NCI-H1105 (cell line): ENCODE data around the gene ITGB3.
"Not testable (repeated sequence)": the region's sequence is repeated elsewhere in the genome, so short reads cannot be mapped to it uniquely, and the experiment has no call there.

Source experiments
- DNase-seq: peaks from one replicate; lab custom pipeline; 2025; lab: John Stamatoyannopoulos, UW

The ITGB3 gene

DNA sequence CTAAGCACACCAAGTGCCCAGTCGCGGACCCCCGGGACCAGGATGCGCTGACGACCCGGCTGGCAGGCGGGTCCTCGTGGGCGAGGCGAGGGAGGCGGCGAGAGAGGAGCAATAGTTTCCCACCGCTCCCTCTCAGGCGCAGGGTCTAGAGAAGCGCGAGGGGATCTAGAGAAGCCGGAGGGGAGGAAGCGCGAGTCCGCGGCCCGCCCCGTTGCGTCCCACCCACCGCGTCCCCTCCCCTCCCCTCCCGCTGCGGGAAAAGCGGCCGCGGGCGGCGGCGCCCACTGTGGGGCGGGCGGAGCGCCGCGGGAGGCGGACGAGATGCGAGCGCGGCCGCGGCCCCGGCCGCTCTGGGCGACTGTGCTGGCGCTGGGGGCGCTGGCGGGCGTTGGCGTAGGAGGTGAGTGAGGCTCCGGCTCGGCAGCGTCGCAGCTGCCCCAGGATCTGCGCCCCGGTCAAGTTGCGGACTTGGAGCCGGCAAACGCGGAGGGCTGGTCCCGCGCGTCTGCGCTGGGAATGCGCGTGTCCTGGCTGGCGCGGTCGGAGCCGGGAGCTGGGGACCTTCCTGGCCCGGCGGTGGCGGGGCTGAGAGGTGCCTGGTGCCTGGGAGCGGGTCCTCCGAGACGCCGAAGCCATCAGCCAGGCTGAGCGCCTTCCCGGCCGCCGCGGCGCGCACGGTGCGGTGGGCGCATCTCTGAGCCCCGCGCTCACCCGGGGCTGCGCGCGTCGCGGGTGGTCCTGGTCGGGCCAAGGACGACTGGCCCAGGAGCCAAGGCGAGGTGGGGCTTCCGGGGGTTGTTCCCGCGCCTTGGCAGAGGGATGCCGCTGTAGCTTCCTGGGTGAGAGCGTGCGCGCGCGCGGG lies at the start of gene ITGB3:
ITGB3 (plus strand) TSS at position 287 of the 862 bp plus-strand sequence; CDS start at position 322, 35 bp downstream.
- peak; percentile 25 for DNase-seq

GRCh38 chr17:47203984-47204721 lies 49.5 kb upstream of the ITGB3 start:
- no peak for DNase-seq

DNA sequence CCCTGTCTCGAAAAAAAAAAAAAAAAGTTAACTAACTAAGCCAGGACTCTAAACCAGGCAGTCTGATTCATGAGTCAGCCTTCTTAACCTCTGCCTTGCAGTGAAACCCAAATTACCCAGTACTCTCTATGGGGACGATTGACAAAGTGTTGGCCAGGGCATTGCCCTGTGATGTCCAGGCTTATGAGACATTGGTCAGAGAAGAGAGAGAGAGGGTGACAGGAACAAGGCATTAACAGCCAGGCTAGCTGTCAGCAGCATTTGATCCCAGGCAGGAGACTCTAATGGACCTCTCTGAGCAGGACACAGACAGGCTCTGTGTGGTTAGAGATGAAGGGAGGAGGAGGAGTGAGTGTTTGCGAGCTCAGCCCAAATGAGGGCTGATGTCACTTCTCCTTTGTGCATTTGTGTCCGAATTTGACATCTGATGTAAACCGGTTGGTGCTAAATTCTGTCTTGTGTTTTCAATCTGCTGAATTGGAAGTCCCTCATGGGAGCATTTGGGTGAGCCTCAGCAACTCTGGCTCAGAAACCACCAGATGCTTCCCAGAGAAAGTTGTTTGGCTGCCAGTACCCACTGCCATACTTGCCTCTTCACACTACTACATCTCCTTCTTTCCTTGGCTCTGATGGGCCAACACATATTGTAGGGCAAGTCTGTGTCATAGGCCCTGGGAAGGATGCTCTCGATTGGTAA lies 48.8 kb upstream of the ITGB3 start:
- no peak for DNase-seq

DNA sequence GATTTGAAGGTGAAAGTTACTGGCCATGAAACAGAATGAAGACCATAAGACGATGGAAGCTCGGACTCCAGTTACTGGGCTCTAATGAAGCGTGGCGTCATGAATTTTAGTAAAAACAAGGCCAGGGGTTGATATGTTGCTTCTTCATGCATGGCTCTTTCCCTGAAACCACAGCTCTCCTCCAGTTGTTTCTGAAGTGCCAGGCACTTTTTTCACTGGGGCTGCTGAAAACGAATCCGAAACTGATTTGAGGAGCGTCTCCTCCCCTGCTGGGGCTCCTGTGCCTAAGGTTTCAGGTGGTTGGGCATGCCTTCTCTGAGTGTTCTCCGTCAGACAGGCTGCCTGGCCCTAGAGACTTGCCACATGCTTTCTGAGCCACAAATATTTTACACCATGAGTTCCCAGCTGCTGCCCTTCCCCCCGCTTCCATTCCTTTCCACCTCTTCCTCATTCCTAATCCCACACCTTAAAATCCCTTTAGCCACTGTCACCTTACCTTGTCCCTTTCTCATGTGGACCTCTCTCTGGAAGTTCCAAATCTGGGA lies 48.1 kb upstream of the ITGB3 start:
- no peak for DNase-seq

GRCh38 chr17:47207143-47208067 lies 46.2 kb upstream of the ITGB3 start:
- no peak for DNase-seq

DNA sequence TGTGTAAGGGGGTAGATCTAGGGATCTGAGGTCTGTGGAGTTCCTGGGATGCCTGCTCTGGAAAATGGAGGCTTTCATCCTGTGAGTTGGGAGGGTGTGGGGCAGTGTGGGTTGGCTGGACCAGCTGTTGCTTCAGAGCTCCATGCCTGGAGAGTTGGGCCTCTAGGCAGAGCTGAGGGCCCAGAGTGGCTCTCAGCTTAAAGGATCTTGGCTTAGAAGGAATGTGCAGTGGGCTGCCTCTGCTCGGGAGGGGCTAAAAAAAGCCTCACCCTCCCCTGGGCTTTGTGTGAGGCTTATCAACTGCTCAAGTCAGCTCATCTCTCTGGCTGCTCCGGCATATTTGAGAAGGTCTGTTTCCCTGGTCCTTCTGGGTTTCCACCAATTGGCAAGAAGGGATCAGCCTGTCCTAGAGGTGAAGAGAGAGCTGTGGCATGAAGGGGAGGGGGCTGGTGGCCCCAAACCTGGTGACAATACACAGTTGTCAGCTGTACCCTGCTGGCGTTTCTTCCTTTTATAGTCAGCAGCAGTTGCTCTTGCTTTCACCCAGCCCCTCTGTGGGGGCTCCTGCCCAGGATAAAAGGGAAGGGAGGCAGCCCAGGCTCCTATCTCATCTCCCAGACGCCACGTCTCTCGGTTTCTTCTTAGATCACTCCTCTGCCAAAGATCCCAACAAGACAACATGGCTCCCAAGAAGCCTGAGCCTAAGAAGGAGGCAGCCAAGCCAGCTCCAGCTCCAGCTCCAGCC lies 44.7 kb upstream of the ITGB3 start, which contains the start of gene MYL4:
MYL4 (plus strand) TSS at position 605 of the 745 bp plus-strand sequence; CDS start at position 680, 75 bp downstream.
- no peak for DNase-seq

GRCh38 chr17:47209499-47209898 lies 44.1 kb upstream of the ITGB3 start:
- DNase-seq, result no peak

DNA sequence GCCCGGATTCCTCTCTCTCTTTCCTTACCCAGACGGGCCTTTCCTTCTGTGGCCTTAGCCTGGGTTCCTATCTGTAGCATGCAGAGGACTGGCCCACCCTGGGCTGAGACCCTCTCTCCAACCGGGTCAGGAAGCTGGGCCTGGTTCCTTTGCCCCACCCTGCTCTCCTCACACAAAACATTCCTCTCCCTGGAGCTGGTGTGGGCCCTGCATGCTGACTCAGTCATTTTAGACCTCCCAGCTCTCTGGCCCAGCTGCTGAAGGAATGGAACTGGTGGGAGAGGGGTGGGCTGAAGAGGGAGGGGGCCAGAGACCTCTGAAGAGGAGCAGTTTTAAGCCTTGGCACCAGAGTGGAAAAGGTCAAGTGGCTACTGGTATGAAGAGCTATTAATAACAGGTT lies 43.5 kb upstream of the ITGB3 start:
- no peak for DNase-seq

DNA sequence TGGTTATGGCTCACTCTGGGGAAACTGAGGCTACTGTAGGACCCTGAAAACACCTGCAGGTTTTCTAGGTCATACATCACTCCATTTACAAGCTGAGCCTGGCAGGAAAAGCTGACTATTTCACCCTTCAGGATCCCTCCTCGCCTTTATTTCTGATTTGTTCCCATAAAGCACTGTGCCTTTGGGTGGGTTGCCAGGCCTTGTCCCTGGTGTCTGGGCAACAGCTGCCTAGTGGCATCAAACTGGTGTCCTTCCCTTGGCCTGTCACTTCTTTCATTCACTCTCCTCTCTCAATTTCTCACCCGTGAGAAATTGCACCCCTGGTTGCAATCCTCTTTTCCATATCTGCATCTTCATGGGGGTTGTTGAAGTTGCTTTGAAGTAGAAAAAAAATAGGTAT lies 42.8 kb upstream of the ITGB3 start:
- no peak for DNase-seq

- no peak for DNase-seq
Observed at GRCh38 chr17:47212458-47212857, 41.2 kb upstream of the ITGB3 start.

DNA sequence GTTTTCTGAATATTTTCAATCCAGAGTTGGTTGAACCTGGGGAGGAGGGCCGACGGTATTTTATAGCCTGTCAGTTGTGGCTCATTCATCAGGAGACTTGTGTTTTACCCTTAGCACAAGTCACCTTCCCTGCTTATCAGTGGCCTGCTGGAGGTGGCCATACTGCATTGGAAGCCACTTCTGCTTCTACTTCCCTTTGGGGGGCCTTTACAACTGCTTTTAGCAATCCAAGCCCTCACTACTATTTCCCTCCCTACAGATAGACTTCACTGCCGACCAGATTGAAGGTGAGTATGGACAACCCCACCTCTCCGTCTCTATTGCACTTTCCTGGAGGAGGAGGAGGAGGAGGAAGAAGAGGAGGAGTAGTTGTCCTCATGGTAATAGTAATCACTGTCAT lies 40.1 kb upstream of the ITGB3 start:
- DNase-seq, result no peak

DNA sequence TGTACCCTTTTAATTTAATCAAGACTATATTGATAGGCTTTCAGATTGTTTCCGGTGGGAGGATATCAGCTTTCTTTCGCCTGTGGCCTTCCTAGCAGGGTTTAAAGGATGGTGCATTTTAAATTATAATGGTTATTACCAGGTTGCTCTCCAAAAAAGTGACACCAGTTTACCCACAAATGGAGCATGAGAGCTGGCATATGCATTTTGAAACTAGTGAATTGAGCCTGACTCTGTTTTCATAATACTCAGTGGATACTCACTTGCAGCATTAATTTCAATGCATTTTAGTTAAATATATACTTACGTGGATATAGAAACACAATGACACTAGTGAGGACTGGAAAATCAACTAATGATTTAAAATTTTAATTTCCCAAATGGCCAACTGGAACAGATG lies 38.7 kb upstream of the ITGB3 start:
- no peak for DNase-seq

DNA sequence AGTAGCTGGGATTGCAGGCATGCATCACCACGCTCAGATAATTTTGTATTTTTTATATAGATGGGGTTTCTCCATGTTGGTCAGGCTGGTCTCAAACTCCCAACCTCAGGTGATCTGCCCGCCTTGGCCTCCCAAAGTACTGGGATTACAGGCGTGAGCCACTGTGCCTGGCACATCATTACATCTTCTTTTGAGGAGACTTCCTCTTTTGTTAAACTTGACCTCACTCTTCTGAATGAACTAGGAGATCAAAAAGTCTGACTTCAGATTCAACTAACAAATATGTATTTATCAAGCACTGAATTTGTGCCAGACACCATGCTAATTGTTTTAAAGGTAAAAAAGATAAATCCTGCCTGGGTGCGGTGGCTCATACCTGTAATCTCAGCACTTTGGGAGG lies 36.8 kb upstream of the ITGB3 start:
- DNase-seq, result not testable (repeated sequence)

- DNase-seq, result not testable (repeated sequence)
Observed at GRCh38 chr17:47217279-47217678, 36.3 kb upstream of the ITGB3 start.

DNA sequence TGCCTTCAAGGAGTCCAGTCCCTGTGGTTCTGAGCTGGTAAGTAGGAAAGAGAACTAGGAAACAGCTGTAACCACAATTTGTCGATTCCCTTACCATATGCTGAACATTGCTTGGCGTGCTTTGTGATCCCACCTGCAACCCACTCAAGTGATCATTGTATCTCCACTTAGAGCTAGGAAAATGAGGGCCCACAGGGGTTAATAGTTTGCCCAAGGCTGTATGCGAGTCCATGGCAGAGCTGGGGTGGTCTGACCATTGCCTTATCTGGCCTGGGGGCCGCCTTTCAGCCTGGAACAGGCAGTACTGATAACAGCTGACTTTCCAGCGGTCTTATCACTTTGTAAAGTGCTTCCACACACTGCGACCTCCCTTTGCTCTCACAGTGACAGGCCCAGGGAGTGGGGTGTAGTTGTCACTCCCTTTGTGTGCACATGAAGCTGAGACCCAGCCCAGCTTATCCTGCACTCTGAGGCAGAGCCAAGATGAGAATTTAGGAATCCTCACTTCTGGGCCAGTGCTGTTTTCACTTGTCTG lies 34.7 kb upstream of the ITGB3 start:
- DNase-seq, result no peak

DNA sequence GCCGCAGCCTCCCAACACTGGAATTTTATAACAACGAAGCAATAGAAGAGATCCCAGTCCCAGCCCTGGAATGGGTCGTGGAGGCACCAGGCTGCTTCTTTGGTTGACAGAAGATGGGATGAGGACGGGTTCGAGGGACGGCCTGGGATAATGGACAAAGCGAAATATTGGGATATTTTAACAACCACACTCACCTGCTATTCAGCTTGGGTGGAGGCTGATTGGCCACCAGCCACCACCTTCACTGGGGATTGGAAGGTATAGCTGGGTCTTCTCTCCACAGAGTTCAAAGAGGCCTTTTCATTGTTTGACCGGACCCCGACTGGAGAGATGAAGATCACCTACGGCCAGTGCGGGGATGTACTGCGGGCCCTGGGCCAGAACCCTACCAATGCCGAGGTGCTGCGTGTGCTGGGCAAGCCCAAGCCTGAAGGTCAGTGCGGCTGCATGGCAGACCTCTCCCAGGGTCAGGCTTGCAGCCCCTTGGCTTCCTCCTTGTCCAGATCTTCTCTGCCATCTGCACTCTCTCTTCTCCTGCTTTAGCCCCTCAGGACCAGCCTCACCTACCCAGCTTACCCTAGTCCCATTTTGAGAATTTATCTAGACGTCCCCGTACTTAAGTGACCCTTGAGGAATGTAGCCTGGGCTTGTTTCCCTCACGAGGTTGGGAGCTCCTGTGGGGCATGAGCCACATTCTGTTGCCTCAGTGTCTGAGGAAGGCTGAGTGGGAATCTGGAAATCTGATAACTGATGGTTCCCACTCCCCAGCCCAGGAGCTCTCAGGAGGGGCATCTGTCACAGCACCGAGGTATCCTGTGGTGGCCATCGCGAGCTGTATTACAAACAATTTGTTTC lies 33.8 kb upstream of the ITGB3 start:
- no peak for DNase-seq

GRCh38 chr17:47220531-47220999 lies 33.1 kb upstream of the ITGB3 start:
- no peak for DNase-seq

DNA sequence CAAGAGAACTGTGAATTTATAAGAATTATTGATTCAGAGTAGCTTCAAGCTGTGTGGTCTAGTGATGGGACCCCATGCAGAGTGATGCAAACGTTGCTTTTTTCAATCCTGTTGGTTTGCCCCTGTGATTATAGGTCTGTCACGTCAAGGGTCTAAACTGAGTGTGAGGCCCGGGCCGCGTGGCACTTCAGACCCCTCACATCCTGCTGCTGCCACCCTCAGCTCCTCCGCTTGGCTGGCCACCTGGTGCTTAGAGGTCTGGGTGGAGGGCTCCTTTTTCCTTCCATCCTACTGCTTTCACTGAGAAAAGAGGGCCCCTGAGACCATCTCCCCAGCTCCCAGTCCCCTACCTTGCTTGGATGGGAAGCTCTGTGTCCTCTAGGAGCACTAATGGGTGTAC lies 32.5 kb upstream of the ITGB3 start:
- no peak for DNase-seq

GRCh38 chr17:47222047-47222446 lies 31.6 kb upstream of the ITGB3 start:
- DNase-seq, result no peak
